Measurements from ENCODE around the gene POC1A. TPM values are rescaled to one million over a fixed set of nuclear protein-coding genes. Genes with fewer than 3 reads are reported as not detected.
"Not testable (repeated sequence)": the region's sequence is repeated elsewhere in the genome, so short reads cannot be mapped to it uniquely, and the experiment has no call there.

POC1A gene
- total RNA-seq, 1 experiment from 2014 or later, result 7.7 TPM

DNA sequence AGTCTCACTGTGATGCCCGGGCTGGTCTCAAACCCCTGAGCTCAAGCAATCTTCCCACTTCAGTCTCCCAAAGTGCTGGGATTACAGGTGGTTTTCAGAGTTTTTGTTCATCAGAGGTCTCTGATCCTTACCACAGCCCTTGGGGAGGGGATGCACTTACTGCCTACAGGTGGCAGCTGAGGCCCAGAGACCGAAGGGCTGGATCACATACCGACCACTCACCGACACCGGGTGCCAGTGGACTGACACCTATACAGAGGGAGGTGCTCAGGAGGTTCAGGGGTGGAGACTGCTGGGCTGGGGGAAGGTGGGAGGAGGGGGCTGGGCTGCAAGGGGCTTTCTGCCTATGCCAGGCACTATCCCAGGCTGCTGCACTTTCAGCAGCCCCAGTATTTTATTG lies 117.4 kb downstream of the POC1A start:
- in situ Hi-C loops (cut with HindIII; ENCODE audit: low pct_unique_long_range_greater_than_20kb, low sequenced_read_pairs), result no loop called here
- no peak for DNase-seq (ENCODE audit: low read depth, low spot score)

- DNase-seq (ENCODE audit: low read depth, low spot score), result no peak
- in situ Hi-C loops (cut with HindIII; ENCODE audit: low pct_unique_long_range_greater_than_20kb, low sequenced_read_pairs), result no loop called here
Measured at GRCh38 chr3:52036222-52036694, 118.0 kb downstream of the POC1A start.

- DNase-seq (ENCODE audit: low read depth, low spot score), result no peak
- in situ Hi-C loops (cut with HindIII; ENCODE audit: low pct_unique_long_range_greater_than_20kb, low sequenced_read_pairs), result no loop called here
Measured at GRCh38 chr3:52034651-52035050, 119.6 kb downstream of the POC1A start.

- DNase-seq (ENCODE audit: low read depth, low spot score), result no peak
- in situ Hi-C loops (cut with HindIII; ENCODE audit: low pct_unique_long_range_greater_than_20kb, low sequenced_read_pairs), result no loop called here
Measured at GRCh38 chr3:52034212-52034611, 120.0 kb downstream of the POC1A start.

DNA sequence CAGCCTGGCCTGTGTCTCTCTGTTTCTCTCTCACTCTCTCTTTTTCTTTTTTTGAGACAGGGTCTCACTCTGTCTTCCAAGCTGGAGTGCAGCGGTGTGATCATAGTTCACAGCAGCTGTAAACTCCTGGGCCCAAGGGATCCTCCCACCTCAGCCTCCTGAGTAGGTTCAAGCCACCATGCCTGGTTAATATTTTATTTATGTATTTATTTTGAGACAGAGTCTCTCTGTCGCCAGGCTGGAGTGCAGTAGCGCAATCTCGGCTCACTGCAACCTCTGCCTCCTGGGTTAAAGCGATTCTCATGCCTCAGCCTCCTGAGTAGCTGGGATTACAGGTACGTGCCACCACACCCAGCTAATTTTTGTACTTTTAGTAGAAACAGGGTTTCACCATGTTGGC lies 120.5 kb downstream of the POC1A start:
- in situ Hi-C loops (cut with HindIII; ENCODE audit: low pct_unique_long_range_greater_than_20kb, low sequenced_read_pairs); DNase-seq (ENCODE audit: low read depth, low spot score): not testable (repeated sequence)

- DNase-seq (ENCODE audit: low read depth, low spot score), result no peak
- in situ Hi-C loops (cut with HindIII; ENCODE audit: low pct_unique_long_range_greater_than_20kb, low sequenced_read_pairs), result no loop called here
Measured at GRCh38 chr3:52032702-52033408, 121.4 kb downstream of the POC1A start.

DNA sequence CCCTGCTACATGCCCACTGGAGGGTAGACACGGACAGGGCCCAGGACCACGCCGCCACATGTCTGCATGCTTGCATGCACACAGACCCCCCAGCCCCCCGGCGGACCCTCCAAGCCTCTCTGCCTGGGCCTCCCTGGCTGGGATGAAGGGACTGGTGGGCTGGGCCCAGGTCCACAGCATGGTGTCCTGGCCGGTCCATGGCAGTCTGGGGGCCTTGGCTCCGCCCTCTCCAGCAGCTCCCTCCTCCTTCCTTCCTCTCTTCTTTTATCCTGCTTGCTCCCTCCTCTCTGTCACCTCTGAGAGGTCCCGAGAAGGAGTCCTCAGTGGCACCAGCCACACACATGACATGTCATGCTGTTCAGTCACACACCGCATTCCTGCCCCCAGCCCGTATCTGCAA lies 122.3 kb downstream of the POC1A start:
- in situ Hi-C loops (cut with HindIII; ENCODE audit: low pct_unique_long_range_greater_than_20kb, low sequenced_read_pairs), result no loop called here
- DNase-seq (ENCODE audit: low read depth, low spot score), result no peak

DNA sequence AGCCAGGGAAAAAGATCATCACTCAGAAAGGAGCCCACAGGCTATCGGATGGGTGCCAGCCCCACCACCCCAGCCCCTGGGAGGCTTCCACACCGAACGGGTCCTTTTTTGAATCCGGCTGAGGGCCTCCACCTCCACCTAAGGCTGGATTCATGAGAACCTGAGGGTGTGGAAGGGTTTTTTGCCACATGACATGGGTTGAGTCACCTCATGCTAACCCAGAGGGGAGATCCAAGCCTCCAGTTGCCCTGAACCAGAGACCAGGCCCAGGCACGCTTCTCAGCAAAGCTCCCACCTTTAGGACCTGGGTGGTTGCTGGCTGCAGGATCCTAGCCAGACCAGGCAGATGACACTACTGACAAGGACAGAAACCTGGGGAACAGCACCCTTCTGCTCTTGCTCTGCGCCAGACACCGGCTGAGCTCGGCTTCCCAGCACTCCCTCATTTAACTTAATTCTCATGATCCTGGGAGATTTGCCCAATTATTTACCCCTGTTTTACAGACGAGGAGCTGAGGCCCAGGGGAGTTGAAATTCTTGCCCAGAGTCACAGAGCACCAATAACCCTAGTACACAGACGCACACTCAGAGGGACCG lies 123.4 kb downstream of the POC1A start:
- DNase-seq (ENCODE audit: low read depth, low spot score), result no peak
- in situ Hi-C loops (cut with HindIII; ENCODE audit: low pct_unique_long_range_greater_than_20kb, low sequenced_read_pairs), result no loop called here

DNA sequence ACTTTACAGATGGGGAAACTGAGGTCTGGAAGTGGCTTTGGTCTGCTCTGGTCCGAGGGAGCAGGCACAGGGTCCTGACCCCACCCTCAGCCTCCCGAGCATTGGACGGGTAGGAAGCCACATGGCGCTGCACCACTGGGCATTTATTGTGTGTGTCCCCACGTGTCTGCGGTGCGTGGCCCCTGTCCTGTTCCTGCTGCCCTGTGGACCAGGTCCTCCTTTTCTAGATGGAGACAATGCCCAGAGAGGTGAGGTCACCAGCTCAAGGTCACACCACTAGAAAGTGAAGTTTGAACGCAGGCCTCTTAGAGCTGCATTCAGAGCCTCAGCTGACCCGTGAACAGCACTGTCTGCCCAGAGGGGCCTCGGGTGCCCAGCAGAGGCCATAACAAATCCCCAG lies 124.7 kb downstream of the POC1A start:
- in situ Hi-C loops (cut with HindIII; ENCODE audit: low pct_unique_long_range_greater_than_20kb, low sequenced_read_pairs), result no loop called here
- DNase-seq (ENCODE audit: low read depth, low spot score), result no peak

- no peak for DNase-seq (ENCODE audit: low read depth, low spot score)
- in situ Hi-C loops (cut with HindIII; ENCODE audit: low pct_unique_long_range_greater_than_20kb, low sequenced_read_pairs), result no loop called here
Measured at GRCh38 chr3:52029053-52029452, 125.2 kb downstream of the POC1A start.

- in situ Hi-C loops (cut with HindIII; ENCODE audit: low pct_unique_long_range_greater_than_20kb, low sequenced_read_pairs), result no loop called here
- no peak for DNase-seq (ENCODE audit: low read depth, low spot score)
Measured at GRCh38 chr3:52028572-52028971, 125.7 kb downstream of the POC1A start.

DNA sequence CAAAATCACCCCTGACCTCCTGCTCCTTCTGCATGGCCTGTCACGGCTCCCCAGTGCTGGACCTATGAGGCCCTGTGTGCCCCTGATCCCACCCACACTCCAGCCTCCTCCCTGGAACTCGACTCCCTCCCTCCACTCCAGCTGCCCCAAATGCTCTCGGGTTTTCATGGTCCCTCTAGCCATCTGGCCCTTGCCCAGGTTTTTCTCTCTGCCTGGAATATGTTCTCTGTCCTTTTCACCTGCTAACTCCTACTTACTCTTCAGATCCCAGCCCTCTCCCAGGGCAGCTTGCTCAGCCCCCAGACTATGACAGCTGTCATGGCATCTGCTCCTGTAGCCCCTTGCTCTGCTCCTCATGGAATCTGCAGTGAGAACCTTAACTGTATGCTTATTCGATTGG lies 128.2 kb downstream of the POC1A start:
- DNase-seq (ENCODE audit: low read depth, low spot score), result no peak
- in situ Hi-C loops (cut with HindIII; ENCODE audit: low pct_unique_long_range_greater_than_20kb, low sequenced_read_pairs), result no loop called here

DNA sequence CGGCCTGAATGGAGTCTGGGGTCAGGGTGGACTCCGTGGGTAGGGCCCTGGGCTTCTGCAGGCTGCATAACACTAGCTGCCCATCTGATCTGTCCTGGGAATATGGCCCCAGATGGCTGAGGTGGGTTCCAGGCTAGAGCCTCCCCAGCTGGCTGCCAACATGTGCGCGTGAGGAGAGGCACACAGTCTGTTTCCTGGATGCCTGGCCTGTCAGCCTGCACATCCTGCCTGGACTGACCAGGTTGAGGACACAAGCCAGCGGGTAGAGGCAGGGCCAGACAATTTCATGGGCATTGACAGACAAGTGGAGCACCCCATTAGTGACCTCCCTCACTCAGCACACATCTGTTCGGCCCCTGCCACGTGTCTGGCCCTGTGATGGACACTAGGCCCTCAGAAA lies 128.8 kb downstream of the POC1A start:
- DNase-seq (ENCODE audit: low read depth, low spot score), result no peak
- in situ Hi-C loops (cut with HindIII; ENCODE audit: low pct_unique_long_range_greater_than_20kb, low sequenced_read_pairs), result no loop called here

Other genes starting within 250 kb of the POC1A start
- 62.2 and 69.0 TPM in 2 replicates for gene RRP9, start 212.5 kb downstream of the POC1A start, total RNA-seq (2014; rRNA removed; shearing (Covaris generic))
- 7.2 and 7.9 TPM in 2 replicates for gene PARP3, start 212.1 kb downstream of the POC1A start, total RNA-seq (2014; rRNA removed; shearing (Covaris generic))
- not detected in 2 replicates for gene GPR62, start 199.0 kb downstream of the POC1A start, total RNA-seq (2014; rRNA removed; shearing (Covaris generic))
- 25.0 and 28.3 TPM in 2 replicates for gene PCBP4, start 187.0 kb downstream of the POC1A start, total RNA-seq (2014; rRNA removed; shearing (Covaris generic))
- gene ABHD14B, start 180.4 kb downstream of the POC1A start, total RNA-seq (2014; rRNA removed; shearing (Covaris generic)), result 33.9 and 36.1 TPM in 2 replicates
- 45.2 and 46.0 TPM in 2 replicates for gene ABHD14A, start 179.4 kb downstream of the POC1A start, total RNA-seq (2014; rRNA removed; shearing (Covaris generic))
- gene ACY1, start 170.9 kb downstream of the POC1A start, total RNA-seq (2014; rRNA removed; shearing (Covaris generic)), result 137 and 180 TPM in 2 replicates
- 2,678 and 2,698 TPM in 2 replicates for gene RPL29, start 158.5 kb downstream of the POC1A start, total RNA-seq (2014; rRNA removed; shearing (Covaris generic))
- gene DUSP7, start 97.9 kb downstream of the POC1A start, total RNA-seq (2014; rRNA removed; shearing (Covaris generic)), result 11.9 and 12.6 TPM in 2 replicates
- 98.8 and 103 TPM in 2 replicates for gene ALAS1, start 43.7 kb upstream of the POC1A start, total RNA-seq (2014; rRNA removed; shearing (Covaris generic))
- gene TLR9, start 71.2 kb upstream of the POC1A start, total RNA-seq (2014; rRNA removed; shearing (Covaris generic)), result not detected in 2 replicates
- 59.7 and 66.9 TPM in 2 replicates for gene TWF2, start 84.7 kb upstream of the POC1A start, total RNA-seq (2014; rRNA removed; shearing (Covaris generic))
- 2.9 and 3.2 TPM in 2 replicates for gene PPM1M, start 91.3 kb upstream of the POC1A start, total RNA-seq (2014; rRNA removed; shearing (Covaris generic))
- 42.4 and 44.2 TPM in 2 replicates for gene WDR82, start 124.2 kb upstream of the POC1A start, total RNA-seq (2014; rRNA removed; shearing (Covaris generic))
- gene GLYCTK, start 133.4 kb upstream of the POC1A start, total RNA-seq (2014; rRNA removed; shearing (Covaris generic)), result 7.7 and 8.7 TPM in 2 replicates
- 0.74 and 1.6 TPM in 2 replicates for gene DNAH1, start 161.9 kb upstream of the POC1A start, total RNA-seq (2014; rRNA removed; shearing (Covaris generic))